Natural killer cell (primary cell): ENCODE measurements around the gene DACH1. TPM values are rescaled to one million over a fixed set of nuclear protein-coding genes. Genes with fewer than 3 reads are reported as not detected.

Source experiments
- ATAC-seq, 3 donors: fragments of 150-1000 bp in 2 of 3; fragments of 200-7000 bp in 1 of 3; cut with Tn5 transposase; 1 replicate in 1 of 3; 2 replicates in 2 of 3; pipeline ENCODE4 v1.10.0; 2021; ENCODE audit warnings: mild to moderate bottlenecking in 2 of 3, moderate library complexity in 2 of 3
- DNase-seq, 2 donors: peaks; one replicate each; pipeline versions ENCODE4 v3.0.0 to v3.0.0-alpha.2; 2013 to 2021; ENCODE audit warnings: mixed read lengths in 1 of 2
- H3K27ac ChIP-seq: one replicate; pipeline ENCODE4 v1.5.1; 2013; ENCODE audit warnings: mild to moderate bottlenecking, low read length
- H3K27me3 ChIP-seq: one replicate; pipeline ENCODE4 v1.6.1; 2013; ENCODE audit warnings: low read length; ENCODE audit not compliant: control insufficient read depth, insufficient read depth
- H3K36me3 ChIP-seq: one replicate; pipeline ENCODE4 v1.6.1; 2013; ENCODE audit warnings: low read length; ENCODE audit not compliant: control insufficient read depth, insufficient read depth
- H3K4me1 ChIP-seq: one replicate; pipeline ENCODE4 v1.6.1; 2013; ENCODE audit warnings: low read length; ENCODE audit not compliant: control insufficient read depth, insufficient read depth
- H3K4me3 ChIP-seq: one replicate; pipeline ENCODE4 v1.5.1; 2013; ENCODE audit warnings: low read length
- H3K9me3 ChIP-seq: one replicate; pipeline ENCODE4 v1.6.1; 2013; ENCODE audit warnings: low read length; ENCODE audit not compliant: control insufficient read depth, insufficient read depth
- H3K27ac Mint-ChIP-seq, 2 donors: one replicate each; pipeline ENCODE4 v1.8.0; 2022; ENCODE audit warnings: mild to moderate bottlenecking in 2 of 2, mixed read lengths in 2 of 2, moderate library complexity in 1 of 2
- H3K27me3 Mint-ChIP-seq, 2 donors: one replicate each; pipeline ENCODE4 v1.8.0; 2022; ENCODE audit warnings: low read depth in 2 of 2, mixed read lengths in 2 of 2
- H3K36me3 Mint-ChIP-seq: one replicate; pipeline ENCODE4 v1.8.0; 2022; ENCODE audit warnings: mixed read lengths
- H3K4me1 Mint-ChIP-seq, 2 donors: one replicate each; pipeline ENCODE4 v1.8.0; 2022; ENCODE audit warnings: mixed read lengths in 2 of 2
- H3K4me3 Mint-ChIP-seq: one replicate; pipeline ENCODE4 v1.8.0; 2022; ENCODE audit warnings: mild to moderate bottlenecking, moderate library complexity, mixed read lengths
- H3K9me3 Mint-ChIP-seq, 2 donors: one replicate each; pipeline ENCODE4 v1.8.0; 2022; ENCODE audit warnings: mixed read lengths in 2 of 2
- WGBS: methylation state at CpG from one replicate; pipeline ENCODE4 v1.1.7; 2013; ENCODE audit warnings: missing lambda C conversion rate; ENCODE audit not compliant: insufficient coverage; 5-methylcytosine and 5-hydroxymethylcytosine counted together
- intact Hi-C: fragments of 100-400 bp; cut with micrococcal nuclease; formaldehyde crosslinking; loops from one replicate; pipeline ENCODE4 v1.14.2; 2022
- total RNA-seq, 4 donors: library from RNA; stranded (reverse); fragments of 120-200 nt in 1 of 4; gene quantifications; one replicate each; pipeline versions ENCODE4 v1.2.3 to v1.2.4, GENCODE V29; 2013 to 2022
- TF ChIP-seq, protein P1 (sequence below): fragments of 200-600 bp; IDR thresholded peaks from one replicate; pipeline ENCODE4 v1.8.0; 2022; ENCODE audit warnings: antibody characterized with exemption

Gene DACH1
- total RNA-seq, 3 donors from 2014 or later (not counting 1 experiment from before 2014, with no cell fraction given) = 0.29 to 2.3 (median 0.49) TPM

DNA sequence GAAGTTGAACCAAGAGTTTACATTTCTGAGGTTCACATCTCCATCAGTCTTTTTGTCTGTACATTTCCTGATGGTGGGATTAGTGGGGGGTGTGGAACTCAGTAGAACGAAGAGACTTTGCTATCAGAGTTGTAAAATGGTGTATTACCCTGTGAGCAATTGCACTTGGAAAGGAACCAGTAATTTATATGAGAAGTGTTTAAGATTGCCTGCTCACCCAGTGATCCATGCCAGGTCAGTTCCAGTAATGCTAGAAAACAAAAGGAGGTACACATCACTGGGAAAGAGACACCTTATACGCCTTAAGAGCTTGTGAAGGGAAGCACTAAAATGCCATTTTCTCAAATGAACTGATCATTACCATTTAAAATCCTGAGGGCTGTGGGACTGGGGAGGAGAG, 7.5 kb upstream of the DACH1 start:
- intact Hi-C loops = no loop called here

DNA sequence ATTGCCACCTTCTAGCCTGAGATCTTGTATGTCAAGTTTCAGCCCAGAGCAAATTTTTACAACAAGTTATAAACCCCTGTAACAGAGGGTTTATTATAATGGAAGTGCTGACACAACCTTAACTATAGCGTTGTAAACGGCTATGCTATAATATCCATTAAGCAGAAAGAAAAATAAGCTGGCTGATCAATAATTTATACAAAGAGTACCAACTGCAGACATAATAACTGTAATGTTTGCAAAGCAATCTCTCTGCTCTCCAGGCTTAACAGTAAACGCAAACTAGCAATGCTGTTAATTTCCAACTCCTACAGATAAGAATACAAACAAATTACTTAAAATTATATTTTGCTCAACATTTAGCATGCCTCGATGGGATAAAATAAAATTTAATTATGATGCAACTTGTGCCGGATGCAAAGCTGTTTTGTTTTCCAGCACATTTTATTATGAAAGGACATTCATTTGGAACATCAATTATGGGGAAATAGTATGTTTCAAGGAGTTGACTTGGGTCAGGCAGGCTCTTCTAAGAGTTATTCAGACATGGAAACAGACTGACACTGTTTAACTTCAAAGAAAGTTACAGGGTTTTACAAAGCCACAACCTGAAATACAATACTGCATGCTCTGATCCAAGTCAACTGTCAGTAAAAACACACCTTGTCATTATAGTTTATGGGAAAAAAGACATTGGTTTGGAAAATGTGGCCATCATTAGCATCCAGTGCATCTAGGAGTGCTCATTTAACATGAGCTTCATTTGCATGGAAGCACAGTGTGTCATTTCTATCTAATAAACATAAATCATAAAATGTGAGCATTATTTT, 6.6 kb upstream of the DACH1 start:
- Mint-ChIP-seq H3K4me3 (no peak overlapping the region), H3K4me1 (no peaks in the 10 kb centered on the region), H3K9me3 (no peaks in the 10 kb centered on the region), H3K27me3 (peaks cover 8 to 14% of the 10 kb centered on the region in 2 donors), H3K36me3 (no peaks in the 10 kb centered on the region), H3K27ac (no peak overlapping the region)
- intact Hi-C loops = no loop called here
- no peaks in the 10 kb centered on the region for H3K9me3 ChIP-seq
- H3K36me3 ChIP-seq = no peaks in the 10 kb centered on the region
- H3K4me1 ChIP-seq = no peaks in the 10 kb centered on the region
- ATAC-seq = no peak
- DNase-seq = no peak
- TF ChIP-seq, protein P1, sequence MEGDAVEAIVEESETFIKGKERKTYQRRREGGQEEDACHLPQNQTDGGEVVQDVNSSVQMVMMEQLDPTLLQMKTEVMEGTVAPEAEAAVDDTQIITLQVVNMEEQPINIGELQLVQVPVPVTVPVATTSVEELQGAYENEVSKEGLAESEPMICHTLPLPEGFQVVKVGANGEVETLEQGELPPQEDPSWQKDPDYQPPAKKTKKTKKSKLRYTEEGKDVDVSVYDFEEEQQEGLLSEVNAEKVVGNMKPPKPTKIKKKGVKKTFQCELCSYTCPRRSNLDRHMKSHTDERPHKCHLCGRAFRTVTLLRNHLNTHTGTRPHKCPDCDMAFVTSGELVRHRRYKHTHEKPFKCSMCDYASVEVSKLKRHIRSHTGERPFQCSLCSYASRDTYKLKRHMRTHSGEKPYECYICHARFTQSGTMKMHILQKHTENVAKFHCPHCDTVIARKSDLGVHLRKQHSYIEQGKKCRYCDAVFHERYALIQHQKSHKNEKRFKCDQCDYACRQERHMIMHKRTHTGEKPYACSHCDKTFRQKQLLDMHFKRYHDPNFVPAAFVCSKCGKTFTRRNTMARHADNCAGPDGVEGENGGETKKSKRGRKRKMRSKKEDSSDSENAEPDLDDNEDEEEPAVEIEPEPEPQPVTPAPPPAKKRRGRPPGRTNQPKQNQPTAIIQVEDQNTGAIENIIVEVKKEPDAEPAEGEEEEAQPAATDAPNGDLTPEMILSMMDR = no peak
- H3K27ac ChIP-seq = no peak overlapping the region
- WGBS = 98% methylated on average over 3 of the region's 5 CpGs
- no peak overlapping the region for H3K4me3 ChIP-seq
- H3K27me3 ChIP-seq = no peaks in the 10 kb centered on the region

More for the DNA sequence above, 7.5 kb upstream of the DACH1 start:
- DNase-seq = no peak
- WGBS = 83% methylated on average over 2 of the region's 2 CpGs
- H3K9me3 ChIP-seq = no peaks in the 10 kb centered on the region
- Mint-ChIP-seq H3K9me3 (no peaks in the 10 kb centered on the region), H3K4me1 (no peaks in the 10 kb centered on the region), H3K27me3 (peaks cover 4 to 6% of the 10 kb centered on the region in 2 donors), H3K36me3 (no peaks in the 10 kb centered on the region), H3K4me3 (no peak overlapping the region), H3K27ac (no peak overlapping the region)
- no peaks in the 10 kb centered on the region for H3K27me3 ChIP-seq
- TF ChIP-seq, protein P1 = no peak
- no peak overlapping the region for H3K27ac ChIP-seq
- H3K36me3 ChIP-seq = no peaks in the 10 kb centered on the region
- no peak for ATAC-seq
- no peak overlapping the region for H3K4me3 ChIP-seq
- no peaks in the 10 kb centered on the region for H3K4me1 ChIP-seq

DNA sequence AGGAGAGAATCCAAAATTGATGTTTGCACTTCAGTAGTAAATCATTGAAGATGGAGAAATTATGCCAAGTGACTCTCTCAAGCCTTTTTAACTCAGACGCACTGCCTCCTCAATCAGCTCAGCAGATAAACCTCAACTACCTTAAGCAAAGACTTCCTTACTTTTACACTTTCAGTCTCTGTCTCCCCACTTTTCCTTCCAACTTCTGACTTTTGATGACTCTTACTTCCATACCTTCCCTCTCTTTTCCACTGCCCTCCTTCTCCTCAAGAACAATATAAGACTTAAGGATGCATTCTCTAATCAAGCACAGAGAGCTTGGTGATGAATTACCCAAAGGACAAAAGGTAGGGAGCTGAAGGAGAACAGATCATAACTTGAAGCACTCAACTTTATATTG, 4.8 kb upstream of the DACH1 start:
- H3K9me3 ChIP-seq = no peaks in the 10 kb centered on the region
- Mint-ChIP-seq H3K27me3 (peaks cover 15 to 25% of the 10 kb centered on the region in 2 donors), H3K27ac (no peak overlapping the region), H3K4me3 (no peak overlapping the region), H3K36me3 (no peaks in the 10 kb centered on the region), H3K4me1 (peaks cover 5 to 6% of the 10 kb centered on the region in 2 donors), H3K9me3 (no peaks in the 10 kb centered on the region)
- no peaks in the 10 kb centered on the region for H3K27me3 ChIP-seq
- H3K36me3 ChIP-seq = no peaks in the 10 kb centered on the region
- DNase-seq = no peak
- H3K27ac ChIP-seq = no peak overlapping the region
- TF ChIP-seq, protein P1 = no peak
- intact Hi-C loops = no loop called here
- no peak for ATAC-seq
- WGBS = 65% methylated on average over 1 of the region's 1 CpG
- H3K4me3 ChIP-seq = no peak overlapping the region
- peaks cover 5% of the 10 kb centered on the region for H3K4me1 ChIP-seq
